Testis (tissue), 3 donors: ENCODE results near the gene LRRFIP1. TPM values are rescaled to one million over a fixed set of nuclear protein-coding genes. Genes with fewer than 3 reads are reported as not detected.

ENCODE experiments used
- DNase-seq: peaks from one replicate; pipeline ENCODE4 v3.0.0-alpha.2; 2019
- H3K27ac ChIP-seq, 2 donors: fragments of 200-600 bp; sonication (generic); one replicate each; pipeline ENCODE4 v1.5.1; 2019
- H3K27me3 ChIP-seq: fragments of 200-600 bp; sonication (generic); one replicate; pipeline ENCODE4 v1.5.1; 2019
- H3K36me3 ChIP-seq: fragments of 200-600 bp; sonication (generic); one replicate; pipeline ENCODE4 v1.5.1; 2017; ENCODE audit warnings: low read depth; ENCODE audit errors: missing control alignments
- H3K4me1 ChIP-seq: fragments of 200-600 bp; sonication (generic); one replicate; pipeline ENCODE4 v1.5.1; 2019
- H3K4me3 ChIP-seq, 2 donors: fragments of 200-600 bp; sonication (generic); one replicate each; pipeline ENCODE4 v1.5.1; 2017 to 2019
- H3K9me3 ChIP-seq: fragments of 200-600 bp; sonication (generic); one replicate; pipeline ENCODE4 v1.5.1; 2017
- POLR2A ChIP-seq: fragments of 450-650 bp; IDR thresholded peaks from one replicate; pipeline ENCODE4 v1.6.1; 2017; ENCODE audit warnings: antibody characterized with exemption, mild to moderate bottlenecking, moderate library complexity
- WGBS, 2 donors: methylation state at CpG; one replicate each; pipeline ENCODE4 v1.1.5; 2018; 5-methylcytosine and 5-hydroxymethylcytosine counted together
- intact Hi-C: fragments of 100-400 bp; cut with DNase I; formaldehyde crosslinking; loops from one replicate; pipeline ENCODE4 v1.15.1; 2023; ENCODE audit warnings: low total_unique reads
- polyA plus RNA-seq: library from polyadenylated mRNA; stranded (reverse); fragments of 350-450 nt; fragmentation: Illumina TruSeq; extraction: RNeasy Lipid Tissue Mini Kit (QIAGEN cat#74804); gene quantifications from one replicate; pipeline ENCODE4 v1.2.3, GENCODE V29; 2014; ENCODE audit warnings: low read depth, low replicate concordance; ENCODE audit not compliant: insufficient read depth
- total RNA-seq, 2 donors: library from RNA; depleted of rRNA; stranded (reverse); fragments of >200 nt; gene quantifications; one replicate each; pipeline ENCODE4 v1.2.3, GENCODE V29; 2016
- TF ChIP-seq, protein P1 (sequence below), 3 experiments: fragments of 450-650 bp in 2 of 3; fragments of 200-600 bp in 1 of 3; sonication (generic) in 1 of 3; IDR thresholded peaks; one replicate each; pipeline ENCODE4 v1.5.1; 2016 to 2019; ENCODE audit warnings: antibody characterized with exemption in 3 of 3, mild to moderate bottlenecking in 2 of 3, moderate library complexity in 1 of 3

The LRRFIP1 gene
- total and polyA plus RNA-seq, 3 donors from 2014 or later, result 17.4 to 33.5 (median 25.5) TPM

DNA sequence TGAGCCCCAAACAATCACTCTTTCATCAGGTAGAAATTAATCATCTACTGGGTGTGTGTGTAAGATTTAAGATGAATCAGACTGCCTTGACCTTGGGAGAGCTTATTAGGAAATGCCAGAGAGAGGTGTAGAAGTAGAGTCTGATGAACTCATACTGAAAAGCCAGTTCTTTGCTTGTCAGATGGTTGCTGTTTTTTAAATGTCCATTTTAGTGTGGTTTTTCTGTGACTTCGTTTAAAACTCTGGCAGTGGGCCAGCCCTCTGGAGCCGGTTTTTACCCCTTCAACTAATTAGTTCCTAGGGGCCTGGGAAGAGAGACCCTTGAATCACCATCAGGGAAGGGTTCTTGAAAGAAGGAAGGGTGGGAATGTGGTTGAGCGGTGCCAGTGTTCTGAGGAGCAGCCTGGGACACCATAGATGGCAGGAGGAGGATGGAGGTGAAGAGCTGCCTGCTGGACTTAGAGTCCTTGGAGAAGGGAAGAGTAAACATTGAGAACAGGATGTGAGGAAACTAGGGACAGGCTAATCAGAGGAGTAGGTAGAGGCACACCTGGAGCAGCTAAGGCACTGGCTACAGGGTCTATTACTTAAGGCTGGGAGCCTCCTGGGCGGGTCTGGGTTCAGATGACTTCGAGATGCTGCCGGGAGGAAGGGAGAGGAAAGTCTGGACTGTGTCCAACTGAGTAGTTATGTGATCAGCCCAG, 66.1 kb downstream of the LRRFIP1 start:
- Histone ChIP-seq H3K4me1 (peaks cover 6% of the 10 kb centered on the region), H3K27ac (peak overlapping the region; percentile 66 to 92), H3K9me3 (no peaks in the 10 kb centered on the region), H3K36me3 (no peaks in the 10 kb centered on the region), H3K27me3 (no peaks in the 10 kb centered on the region), H3K4me3 (peak overlapping the region; percentile 84 to 90)
- TF ChIP-seq, protein P1, sequence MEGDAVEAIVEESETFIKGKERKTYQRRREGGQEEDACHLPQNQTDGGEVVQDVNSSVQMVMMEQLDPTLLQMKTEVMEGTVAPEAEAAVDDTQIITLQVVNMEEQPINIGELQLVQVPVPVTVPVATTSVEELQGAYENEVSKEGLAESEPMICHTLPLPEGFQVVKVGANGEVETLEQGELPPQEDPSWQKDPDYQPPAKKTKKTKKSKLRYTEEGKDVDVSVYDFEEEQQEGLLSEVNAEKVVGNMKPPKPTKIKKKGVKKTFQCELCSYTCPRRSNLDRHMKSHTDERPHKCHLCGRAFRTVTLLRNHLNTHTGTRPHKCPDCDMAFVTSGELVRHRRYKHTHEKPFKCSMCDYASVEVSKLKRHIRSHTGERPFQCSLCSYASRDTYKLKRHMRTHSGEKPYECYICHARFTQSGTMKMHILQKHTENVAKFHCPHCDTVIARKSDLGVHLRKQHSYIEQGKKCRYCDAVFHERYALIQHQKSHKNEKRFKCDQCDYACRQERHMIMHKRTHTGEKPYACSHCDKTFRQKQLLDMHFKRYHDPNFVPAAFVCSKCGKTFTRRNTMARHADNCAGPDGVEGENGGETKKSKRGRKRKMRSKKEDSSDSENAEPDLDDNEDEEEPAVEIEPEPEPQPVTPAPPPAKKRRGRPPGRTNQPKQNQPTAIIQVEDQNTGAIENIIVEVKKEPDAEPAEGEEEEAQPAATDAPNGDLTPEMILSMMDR (IDR thresholded peaks at IDR 0.05), result no peak
- TF ChIP-seq POLR2A, result no peak
- intact Hi-C loops, result no loop called here
- 27 to 44% methylated on average over 6 of the region's 6 CpGs for WGBS, 2 donors
- no peak for DNase-seq

DNA sequence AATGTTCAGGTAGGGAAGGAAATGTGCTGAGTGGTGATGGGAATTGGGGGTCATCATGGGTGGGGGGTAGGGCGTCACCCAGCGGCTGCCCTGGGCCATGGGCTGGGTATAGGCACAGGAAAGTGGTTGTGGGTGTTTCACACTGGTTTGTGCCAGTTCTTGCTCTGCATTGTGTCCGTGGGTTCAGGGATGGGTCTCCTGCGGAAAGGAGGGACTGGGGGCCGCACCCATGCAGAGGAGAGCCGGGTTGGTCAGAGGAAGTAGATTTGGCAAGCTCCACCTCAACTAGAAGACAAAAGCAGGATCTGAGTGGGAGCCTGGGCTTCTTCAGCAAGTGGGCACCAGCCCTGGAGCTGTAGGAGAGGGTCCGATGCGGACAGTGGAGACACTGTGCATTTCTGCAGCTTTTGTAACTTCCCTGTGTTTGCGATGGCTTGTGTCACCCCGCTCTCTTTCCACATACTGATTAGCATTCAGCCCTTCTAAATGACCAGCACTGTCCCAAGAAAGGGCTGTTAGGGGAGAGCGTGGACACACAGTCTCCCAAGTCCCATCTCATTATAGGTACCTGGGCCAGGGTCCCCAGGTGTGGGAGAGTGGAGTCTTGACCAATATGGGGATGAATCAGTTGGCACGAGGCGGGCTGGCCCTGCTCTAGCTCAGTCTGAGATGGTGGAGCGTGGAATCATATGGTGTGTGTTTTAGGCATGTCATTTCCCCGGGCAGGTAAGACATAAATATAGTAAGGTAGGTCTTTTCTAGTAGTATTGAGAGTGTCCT, 67.2 kb downstream of the LRRFIP1 start:
- Histone ChIP-seq H3K27ac (peak overlapping the region in 1 of 2 donors; percentile 60), H3K27me3 (no peaks in the 10 kb centered on the region), H3K4me3 (no peak overlapping the region), H3K36me3 (no peaks in the 10 kb centered on the region), H3K9me3 (no peaks in the 10 kb centered on the region), H3K4me1 (peaks cover 6% of the 10 kb centered on the region)
- DNase-seq, result no peak
- TF ChIP-seq POLR2A, result no peak
- TF ChIP-seq, protein P1 (IDR thresholded peaks at IDR 0.05), result no peak
- WGBS, 2 donors, result 78% methylated on average over 12 to 15 of the region's 15 CpGs
- intact Hi-C loops, result no loop called here

DNA sequence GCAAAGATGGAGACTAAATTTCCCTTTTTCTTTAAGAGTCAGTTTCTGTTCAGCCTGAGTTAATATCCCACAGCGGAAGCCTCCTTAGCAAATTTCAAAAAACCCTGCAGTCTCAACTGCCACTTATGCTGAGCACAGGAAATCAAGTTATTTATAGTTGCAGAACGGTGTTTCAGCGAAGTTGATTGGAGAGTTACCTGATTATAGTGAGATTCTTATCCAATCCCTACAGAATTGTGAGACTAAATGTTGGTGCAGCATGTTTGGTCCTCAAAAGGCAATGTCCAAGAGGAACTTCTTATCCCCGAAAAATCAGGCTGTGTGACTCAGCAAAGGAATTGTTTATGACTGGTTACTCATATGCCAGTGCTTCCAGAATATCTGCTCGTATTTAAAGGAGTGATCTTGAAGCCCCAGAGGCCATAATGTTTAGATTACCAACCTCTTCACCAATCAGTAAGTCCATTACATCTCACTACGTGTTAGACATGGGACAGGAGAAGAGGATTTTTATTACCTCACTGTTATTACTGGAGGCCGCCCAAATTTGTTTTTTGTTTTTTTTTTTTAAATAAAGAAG, 67.9 kb downstream of the LRRFIP1 start:
- peak overlapping the region in 1 of 2 donors; percentile 60 for H3K27ac ChIP-seq
- no peak overlapping the region for H3K4me3 ChIP-seq
- intact Hi-C loops, result no loop called here
- DNase-seq, result no peak
- TF ChIP-seq, protein P1 (IDR thresholded peaks at IDR 0.05), result no peak
- TF ChIP-seq POLR2A, result no peak
- H3K36me3 ChIP-seq, result no peaks in the 10 kb centered on the region
- peaks cover 6% of the 10 kb centered on the region for H3K4me1 ChIP-seq
- no peaks in the 10 kb centered on the region for H3K9me3 ChIP-seq
- 74 to 78% methylated on average over 7 of the region's 7 CpGs for WGBS, 2 donors
- no peaks in the 10 kb centered on the region for H3K27me3 ChIP-seq

DNA sequence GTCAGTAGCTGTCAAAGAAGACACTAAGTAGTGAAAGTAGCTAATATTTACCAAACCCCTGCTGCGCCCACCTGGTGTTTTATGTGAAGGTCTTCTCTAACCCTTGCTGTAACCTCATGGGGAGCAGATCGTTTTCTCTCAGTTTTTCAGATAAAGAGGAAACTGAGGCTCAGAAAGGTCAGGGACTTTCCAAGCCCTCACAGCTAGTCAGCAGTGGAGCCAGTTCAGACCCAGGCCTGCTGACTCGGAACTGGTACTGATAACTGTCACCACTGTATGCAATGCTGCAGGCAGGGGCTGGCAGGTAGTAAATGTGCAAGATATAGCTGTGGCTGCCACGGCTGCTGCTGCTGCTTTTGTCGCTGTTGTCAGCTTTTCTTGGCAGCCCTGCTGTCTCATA, 69.1 kb downstream of the LRRFIP1 start:
- no peak for DNase-seq
- intact Hi-C loops, result no loop called here
- no peak for TF ChIP-seq POLR2A
- TF ChIP-seq, protein P1 (IDR thresholded peaks at IDR 0.05), result no peak
- Histone ChIP-seq H3K4me1 (peaks cover 12% of the 10 kb centered on the region), H3K27ac (peak overlapping the region in 1 of 2 donors; percentile 18), H3K4me3 (no peak overlapping the region), H3K9me3 (no peaks in the 10 kb centered on the region), H3K27me3 (no peaks in the 10 kb centered on the region), H3K36me3 (no peaks in the 10 kb centered on the region)
- 73 to 78% methylated on average over 5 of the region's 5 CpGs for WGBS, 2 donors
